NCI-H2227 (cell line): Measurements from ENCODE around the gene FGF11.

Experiments
- DNase-seq: peaks from one replicate; lab custom pipeline; 2025; ENCODE audit not compliant: unreplicated experiment; lab: John Stamatoyannopoulos, UW

The FGF11 gene

DNA sequence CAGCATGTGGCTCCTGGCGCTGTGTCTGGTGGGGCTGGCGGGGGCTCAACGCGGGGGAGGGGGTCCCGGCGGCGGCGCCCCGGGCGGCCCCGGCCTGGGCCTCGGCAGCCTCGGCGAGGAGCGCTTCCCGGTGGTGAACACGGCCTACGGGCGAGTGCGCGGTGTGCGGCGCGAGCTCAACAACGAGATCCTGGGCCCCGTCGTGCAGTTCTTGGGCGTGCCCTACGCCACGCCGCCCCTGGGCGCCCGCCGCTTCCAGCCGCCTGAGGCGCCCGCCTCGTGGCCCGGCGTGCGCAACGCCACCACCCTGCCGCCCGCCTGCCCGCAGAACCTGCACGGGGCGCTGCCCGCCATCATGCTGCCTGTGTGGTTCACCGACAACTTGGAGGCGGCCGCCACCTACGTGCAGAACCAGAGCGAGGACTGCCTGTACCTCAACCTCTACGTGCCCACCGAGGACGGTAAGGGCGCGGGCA, 31.0 kb upstream of the FGF11 start:
- DNase-seq = no peak

GRCh38 chr17:7408863-7409262, 30.4 kb upstream of the FGF11 start:
- DNase-seq = no peak

GRCh38 chr17:7409716-7410115, 29.6 kb upstream of the FGF11 start:
- no peak for DNase-seq

DNA sequence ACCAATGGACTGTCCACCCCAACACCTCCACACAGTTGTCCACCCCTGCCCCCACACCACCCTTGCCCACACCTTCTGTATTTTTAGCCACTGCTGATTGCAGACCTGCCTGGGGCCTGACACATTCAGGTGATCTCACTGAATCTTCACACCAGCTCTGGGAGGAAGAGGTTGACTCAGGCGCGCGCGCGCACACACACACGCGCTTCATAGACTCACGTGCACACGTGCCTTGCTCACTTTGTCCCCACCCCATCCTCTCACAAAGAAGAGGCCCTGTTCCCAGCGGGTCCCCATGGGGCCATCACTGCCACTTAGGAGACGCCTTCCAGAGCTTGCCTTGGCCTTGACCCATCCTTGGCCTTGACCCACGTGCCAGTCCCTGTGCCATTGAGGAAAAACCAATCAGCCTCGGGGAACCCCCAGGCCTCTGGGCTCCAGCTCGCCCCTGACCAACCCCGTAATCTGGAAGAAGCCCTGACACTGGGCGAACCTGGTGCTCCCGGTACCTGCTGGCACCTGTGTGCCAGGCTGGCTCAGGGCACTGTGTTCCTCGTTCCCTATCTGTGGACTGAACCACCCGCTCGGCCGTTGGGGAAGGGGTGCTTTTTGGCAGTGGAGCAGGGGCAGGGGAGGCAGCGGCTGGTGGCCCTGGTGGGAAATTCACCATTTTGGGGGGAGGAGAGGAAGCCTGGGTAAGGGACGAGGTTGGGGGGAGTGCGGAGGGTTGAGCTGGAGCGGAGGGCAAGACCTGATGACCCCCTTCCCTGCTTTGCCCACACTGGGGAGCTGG, 28.5 kb upstream of the FGF11 start:
- no peak for DNase-seq

DNA sequence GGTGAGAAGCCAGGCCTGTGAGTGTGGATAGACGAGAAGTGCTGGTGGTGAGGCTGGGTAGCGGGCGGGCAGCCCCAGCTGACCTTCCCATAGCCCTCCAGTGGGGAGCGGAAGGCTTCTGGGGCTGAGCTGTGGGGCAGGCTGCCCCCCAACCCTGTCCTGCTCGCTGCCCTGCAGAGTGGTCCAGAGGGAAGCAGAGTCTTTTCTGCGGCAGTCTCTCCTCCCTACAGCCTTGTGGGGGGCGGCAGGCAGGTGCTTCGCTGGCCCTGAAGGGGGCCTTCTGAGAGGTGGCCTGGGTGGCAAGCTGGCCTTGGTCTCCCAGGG, 27.9 kb upstream of the FGF11 start:
- no peak for DNase-seq

GRCh38 chr17:7413346-7413985, 25.8 kb upstream of the FGF11 start:
- DNase-seq = no peak

GRCh38 chr17:7414837-7415236, 24.5 kb upstream of the FGF11 start:
- no peak for DNase-seq

DNA sequence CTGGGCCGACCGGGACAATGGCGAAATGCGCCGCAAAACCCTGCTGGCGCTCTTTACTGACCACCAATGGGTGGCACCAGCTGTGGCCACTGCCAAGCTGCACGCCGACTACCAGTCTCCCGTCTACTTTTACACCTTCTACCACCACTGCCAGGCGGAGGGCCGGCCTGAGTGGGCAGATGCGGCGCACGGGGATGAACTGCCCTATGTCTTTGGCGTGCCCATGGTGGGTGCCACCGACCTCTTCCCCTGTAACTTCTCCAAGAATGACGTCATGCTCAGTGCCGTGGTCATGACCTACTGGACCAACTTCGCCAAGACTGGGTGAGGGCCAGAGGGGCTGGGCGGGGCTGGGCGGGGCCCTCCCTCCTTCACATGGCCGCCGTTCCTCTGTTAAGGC, 23.5 kb upstream of the FGF11 start:
- no peak for DNase-seq

- DNase-seq = no peak
Observed at GRCh38 chr17:7416323-7416722, 23.0 kb upstream of the FGF11 start.

GRCh38 chr17:7417056-7417655, 22.2 kb upstream of the FGF11 start:
- no peak for DNase-seq

DNA sequence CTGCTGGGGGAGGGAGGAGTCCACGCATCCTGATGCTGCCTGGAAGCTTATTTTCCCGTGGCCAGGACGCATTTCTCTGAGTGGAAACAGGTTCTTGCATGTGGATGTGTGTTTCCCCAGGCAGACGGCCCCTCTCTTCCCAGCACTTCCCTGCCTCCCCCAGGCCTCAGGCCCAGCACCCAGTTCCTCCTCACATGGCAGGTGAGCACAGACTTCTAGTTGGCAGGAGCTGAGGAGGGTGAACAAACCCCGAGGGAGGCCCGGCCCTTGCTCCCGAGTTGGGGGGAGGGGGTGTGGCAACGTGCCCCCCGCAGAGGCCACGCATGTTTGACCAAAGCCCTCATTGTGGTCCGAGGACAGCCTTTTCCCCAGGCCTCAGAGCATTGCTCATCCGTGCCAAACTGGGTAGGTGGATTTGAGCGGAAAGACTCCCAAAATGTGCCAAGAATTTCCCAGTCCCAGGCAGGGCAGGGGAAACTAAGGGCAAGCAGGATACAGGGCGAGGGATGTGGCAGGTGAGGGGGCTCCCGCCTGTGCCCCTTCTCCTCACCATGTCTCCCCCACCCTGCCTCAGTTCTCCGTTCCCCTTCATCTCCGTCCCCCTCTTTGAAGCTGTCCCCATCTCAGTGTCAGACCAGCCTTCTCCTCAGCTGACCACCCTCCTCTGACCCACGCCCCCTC, 20.7 kb upstream of the FGF11 start:
- no peak for DNase-seq

DNA sequence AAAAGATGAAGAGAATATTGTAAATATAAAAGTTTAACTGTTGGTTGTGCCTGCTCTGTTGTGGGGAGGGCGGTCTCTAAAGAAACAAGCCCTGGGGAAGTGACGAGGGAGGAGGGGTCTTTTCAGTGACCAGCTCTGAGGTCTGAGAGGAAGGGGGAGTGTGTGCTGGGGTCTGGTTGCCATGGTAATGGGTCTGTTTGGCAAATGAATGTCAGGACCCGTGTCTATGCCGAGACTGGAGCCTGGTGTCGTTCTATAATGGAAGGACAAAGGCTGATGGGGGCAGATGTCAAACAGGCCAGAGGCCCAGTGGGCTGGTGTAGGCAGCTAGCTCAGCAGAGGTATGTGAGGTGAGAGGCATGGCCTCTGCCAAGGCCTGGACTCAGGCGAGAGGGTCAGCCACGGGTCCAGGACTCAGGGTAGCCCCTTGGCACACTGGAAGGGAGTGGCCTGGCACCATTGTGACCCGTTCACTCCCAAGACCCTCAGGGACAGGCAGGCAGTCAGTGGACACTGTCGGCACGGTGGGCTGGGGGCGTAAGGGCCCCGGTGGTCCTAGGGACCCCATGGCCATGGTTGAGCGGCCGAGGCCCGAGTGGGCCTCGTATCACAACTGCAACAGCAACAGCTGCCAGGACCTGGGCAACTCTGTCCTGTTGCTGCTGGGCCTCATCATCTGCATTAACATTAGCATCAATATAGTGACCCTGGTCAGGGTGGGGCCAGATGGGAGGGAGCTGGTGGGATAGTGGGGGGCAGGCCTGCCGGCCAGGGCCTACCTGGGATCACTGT, 19.3 kb upstream of the FGF11 start, which contains the start of gene SPEM1:
Gene SPEM1, plus strand, starts transcription at position 506 of the 792 bp plus-strand sequence. Its CDS starts 61 bp downstream, at position 567.
- DNase-seq = no peak

- DNase-seq = no peak
Observed at GRCh38 chr17:7421186-7421585, 18.1 kb upstream of the FGF11 start.

DNA sequence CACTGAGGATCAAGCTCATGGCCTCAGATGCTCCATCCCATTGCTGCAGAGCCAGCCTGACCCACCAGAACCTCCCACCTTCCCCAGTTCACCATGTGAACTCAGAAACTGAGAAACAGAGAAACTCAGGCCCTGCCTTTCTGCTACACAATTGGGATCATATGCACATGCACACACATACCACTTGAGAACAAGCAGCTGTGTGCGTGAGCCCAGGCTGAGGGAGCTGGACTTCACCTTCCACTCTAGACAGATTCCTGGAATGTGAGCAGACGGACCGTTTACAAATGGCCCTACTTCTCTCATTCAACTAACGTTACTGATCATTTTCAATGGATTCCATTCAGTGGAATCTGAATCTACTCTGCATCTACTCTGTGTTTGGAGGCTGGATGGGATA, 15.6 kb upstream of the FGF11 start:
- DNase-seq = no peak

DNA sequence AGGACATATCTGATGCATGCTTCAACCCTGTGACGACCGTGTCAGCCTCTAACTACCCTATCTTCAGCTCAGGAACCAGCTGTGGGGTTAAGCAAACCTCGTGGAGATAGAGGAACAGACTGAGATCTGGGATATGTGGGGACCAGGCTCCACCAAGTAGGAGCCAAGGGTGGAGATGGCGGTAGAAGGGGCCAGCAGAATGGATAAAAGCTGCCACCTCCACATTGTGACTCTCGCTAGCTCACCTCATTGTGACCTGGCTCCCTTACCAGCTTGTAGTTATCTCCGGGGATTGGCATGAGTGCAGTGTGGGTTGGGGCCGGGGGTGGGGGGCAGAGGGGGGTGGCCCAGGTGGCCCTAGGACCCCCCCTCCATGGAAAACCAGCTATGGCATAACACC, 14.0 kb upstream of the FGF11 start, which contains the start of gene SPEM2:
Gene SPEM2, plus strand, starts transcription at position 301 of the 400 bp plus-strand sequence. Its CDS starts 73 bp downstream, at position 374.
- DNase-seq = no peak

DNA sequence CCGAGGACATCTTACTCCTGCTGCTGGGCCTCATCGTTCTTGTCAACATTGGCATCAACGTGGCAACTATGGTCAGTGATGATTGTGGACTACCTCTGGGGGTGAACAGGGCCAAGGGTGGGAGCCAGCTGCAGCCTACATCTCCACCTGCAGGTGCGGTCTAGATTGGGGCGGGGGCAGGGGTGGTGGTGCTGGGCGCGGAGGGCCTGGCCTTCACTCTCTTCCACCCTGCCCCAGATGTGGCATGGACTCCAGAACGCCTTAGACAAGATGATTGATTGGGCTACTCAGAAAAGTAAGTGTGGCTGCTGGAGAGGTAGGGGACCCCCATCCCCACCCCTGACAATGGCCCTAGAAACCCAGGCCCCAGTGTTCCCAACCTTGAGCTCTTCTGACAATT, 13.6 kb upstream of the FGF11 start:
- DNase-seq = no peak

DNA sequence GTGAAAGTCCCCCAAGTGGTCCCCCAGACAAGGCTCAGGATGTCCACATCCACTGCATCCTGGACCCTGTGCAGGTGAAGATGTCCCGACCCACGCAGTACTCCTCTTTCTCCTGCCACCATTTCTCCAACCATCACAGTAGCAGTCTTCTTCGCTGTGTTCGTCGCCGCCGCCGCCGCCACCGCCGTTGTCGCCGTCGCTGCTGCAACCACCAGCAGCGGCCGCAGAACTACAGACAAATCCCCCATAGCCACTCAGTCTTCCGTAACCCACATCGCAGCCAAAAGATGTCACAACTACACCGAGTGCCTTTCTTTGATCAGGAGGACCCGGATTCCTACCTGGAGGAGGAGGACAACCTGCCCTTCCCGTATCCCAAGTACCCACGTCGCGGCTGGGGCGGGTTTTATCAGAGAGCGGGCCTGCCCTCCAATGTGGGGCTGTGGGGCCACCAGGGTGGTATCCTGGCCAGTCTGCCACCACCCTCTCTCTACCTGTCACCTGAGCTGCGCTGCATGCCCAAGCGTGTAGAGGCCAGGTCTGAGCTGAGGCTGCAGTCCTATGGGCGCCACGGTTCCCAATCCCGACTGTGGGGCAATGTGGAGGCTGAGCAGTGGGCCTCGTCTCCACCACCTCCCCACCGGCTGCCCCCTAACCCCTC, 13.0 kb upstream of the FGF11 start:
- DNase-seq = no peak

GRCh38 chr17:7426896-7427489, 12.3 kb upstream of the FGF11 start:
- no peak for DNase-seq

GRCh38 chr17:7427549-7427948, 11.8 kb upstream of the FGF11 start:
- no peak for DNase-seq

- DNase-seq = no peak
Observed at GRCh38 chr17:7428557-7428956, 10.8 kb upstream of the FGF11 start, which contains the start of gene SPEM3. SPEM3 (plus strand) TSS chr17:7428857; CDS start chr17:7428903, 46 bp downstream.
